GM21619 (cell line): ENCODE results near the gene FAM177A1.
"Not testable (repeated sequence)": the region's sequence is repeated elsewhere in the genome, so short reads cannot be mapped to it uniquely, and the experiment has no call there.

Experiments
- ATAC-seq: cut with Tn5 transposase; IDR thresholded peaks from one replicate; pipeline ENCODE4 v1.9.1; 2021; ENCODE audit not compliant: unreplicated experiment

FAM177A1 gene

GRCh38 chr14:35046048-35046750 is at the start of gene FAM177A1:
Gene FAM177A1 (plus strand): TSS chr14:35046272. CDS start chr14:35046464, 192 bp downstream.
- peak; percentile 93 for ATAC-seq

- ATAC-seq: no peak
Measured at GRCh38 chr14:34997762-34998161, 48.3 kb upstream of the FAM177A1 start.

GRCh38 chr14:34999500-34999899 is 46.6 kb upstream of the FAM177A1 start:
- no peak for ATAC-seq

DNA sequence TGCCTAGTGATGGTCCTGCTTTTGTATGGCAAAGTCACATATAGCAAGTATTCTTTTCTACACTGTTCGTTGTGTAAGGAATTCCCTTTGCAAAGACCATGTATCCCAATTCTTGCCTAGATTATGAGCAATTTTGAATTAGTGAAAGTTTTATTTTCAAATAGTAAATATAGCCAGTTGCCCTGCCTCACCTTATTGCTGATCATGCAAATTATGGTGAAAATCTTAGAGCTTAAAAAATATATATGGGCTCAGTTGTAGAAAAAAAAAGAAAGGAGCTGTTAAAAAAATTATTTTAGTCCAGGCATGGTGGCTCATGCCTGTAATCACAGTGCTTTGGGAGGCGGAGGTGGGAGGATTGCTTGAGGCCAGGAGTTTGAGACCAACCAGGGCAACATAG is 44.5 kb upstream of the FAM177A1 start:
- no peak for ATAC-seq

- ATAC-seq: no peak
Measured at GRCh38 chr14:35004839-35005238, 41.2 kb upstream of the FAM177A1 start.

GRCh38 chr14:35016568-35016967 is 29.5 kb upstream of the FAM177A1 start:
- no peak for ATAC-seq

GRCh38 chr14:35020713-35021112 is 25.4 kb upstream of the FAM177A1 start:
- ATAC-seq: no peak

GRCh38 chr14:35028435-35028834 is 17.6 kb upstream of the FAM177A1 start:
- no peak for ATAC-seq

DNA sequence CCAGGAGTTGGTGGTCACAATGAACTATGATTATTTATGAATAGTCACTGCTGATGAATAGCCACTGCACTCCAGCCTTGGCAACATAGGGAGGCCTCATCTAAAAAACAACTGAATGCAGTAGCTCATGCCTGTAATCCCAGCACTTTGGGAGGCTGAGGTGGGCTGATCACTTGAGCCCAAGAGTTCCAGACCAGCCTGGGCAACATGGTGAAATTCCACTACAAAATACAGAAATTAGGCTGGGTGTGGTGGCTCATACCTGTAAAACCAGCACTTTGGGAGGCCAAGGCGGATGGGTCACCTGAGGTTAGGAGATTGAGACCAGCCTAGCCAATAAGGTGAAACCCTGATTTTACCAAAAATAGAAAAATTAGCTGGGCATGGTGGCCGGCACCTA is 13.5 kb upstream of the FAM177A1 start:
- no peak for ATAC-seq

GRCh38 chr14:35034440-35034833 is 11.6 kb upstream of the FAM177A1 start:
- no peak for ATAC-seq

- not testable (repeated sequence) for ATAC-seq
Measured at GRCh38 chr14:35034944-35035554, 11.0 kb upstream of the FAM177A1 start.

GRCh38 chr14:35038312-35038711 is 7.8 kb upstream of the FAM177A1 start:
- ATAC-seq: not testable (repeated sequence)

- ATAC-seq: no peak
Measured at GRCh38 chr14:35042632-35043031, 3.4 kb upstream of the FAM177A1 start.

GRCh38 chr14:35043046-35043445 is 3.0 kb upstream of the FAM177A1 start:
- no peak for ATAC-seq

- ATAC-seq: no peak
Measured at GRCh38 chr14:35044939-35045797, 904 bp upstream of the FAM177A1 start.

- ATAC-seq: no peak
Measured at GRCh38 chr14:35045798-35046047, 349 bp upstream of the FAM177A1 start.

DNA sequence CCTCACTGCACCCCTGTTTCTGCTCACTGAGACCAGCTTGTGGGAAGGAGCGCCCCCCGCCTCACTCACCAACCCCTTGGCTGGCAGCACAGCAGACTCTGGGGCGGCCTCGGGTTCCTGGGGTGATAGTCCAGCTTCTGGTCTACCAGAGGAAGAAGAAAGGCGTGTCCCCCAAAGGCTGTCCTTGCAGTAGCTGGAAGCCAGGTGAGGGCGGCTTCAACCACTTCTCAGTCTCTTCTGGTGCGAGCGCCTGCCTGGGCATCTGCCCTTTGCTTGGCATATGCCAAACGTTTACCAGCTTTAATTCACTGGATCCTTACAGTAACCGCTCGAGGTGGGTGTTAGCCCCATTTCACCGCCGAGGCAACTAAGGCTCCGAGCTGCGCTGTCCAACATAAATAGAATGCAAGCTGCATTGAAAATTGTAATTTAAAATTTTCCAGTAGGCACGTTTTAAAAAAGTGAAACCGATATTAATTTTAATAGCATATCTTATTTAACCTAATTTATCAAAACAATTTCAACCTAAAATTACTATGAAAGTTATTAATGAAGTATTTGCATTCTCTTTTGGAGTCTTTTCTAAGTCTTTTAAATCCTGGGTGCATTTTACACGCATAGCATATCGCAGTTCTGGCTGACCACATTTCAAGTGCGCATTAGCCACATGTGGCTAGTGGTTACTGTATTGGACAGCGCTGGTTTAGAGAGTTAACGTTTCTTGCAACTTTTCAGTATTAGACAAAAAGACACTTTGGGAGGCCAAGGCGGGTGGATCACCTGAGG is 872 bp downstream of the FAM177A1 start:
- peak; percentile 28 for ATAC-seq

DNA sequence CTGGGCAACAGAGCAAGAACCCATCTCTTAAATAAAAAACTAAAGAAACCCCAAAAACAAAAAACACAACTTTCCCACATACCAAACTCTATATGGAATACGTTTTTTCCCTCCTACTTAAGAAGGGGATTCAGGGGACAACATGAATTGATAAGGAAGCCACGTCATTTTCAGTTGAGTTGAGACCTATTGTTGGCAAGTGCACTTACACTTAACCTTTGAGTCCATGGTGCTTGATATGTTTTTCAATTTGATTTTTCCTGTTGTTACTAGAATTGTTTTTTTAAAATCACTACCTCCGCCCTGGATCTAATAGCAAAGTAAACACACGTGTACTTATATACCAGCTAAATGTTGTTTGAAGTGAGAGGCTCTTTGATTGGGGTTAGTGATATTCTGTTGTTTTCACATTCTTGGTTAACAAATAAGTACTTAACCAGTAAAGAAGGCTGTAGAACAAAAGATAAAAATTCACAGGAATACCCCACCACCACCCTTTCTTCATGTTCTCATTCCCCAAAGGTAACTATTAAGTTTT is 2.0 kb downstream of the FAM177A1 start:
- no peak for ATAC-seq

DNA sequence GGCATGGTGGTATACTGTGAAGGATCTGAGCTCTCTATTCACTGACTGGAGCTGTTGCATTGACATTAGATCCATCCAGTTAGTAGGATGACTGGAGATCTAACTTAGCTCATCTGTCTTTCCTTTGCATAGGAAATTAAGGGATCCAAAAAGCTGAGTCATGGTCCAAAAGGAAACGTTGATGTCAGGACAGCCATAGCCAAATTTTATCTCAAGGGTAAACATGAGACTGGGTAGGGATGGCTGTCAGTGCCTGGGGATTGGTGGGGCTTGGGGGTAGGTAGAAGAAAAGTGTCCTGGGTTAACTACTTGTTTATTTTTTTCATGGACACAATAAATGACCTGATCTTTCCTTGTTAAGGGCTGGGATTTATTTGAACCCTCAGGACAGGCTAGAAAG is 4.6 kb downstream of the FAM177A1 start:
- no peak for ATAC-seq

- ATAC-seq: no peak
Measured at GRCh38 chr14:35051796-35052195, 5.7 kb downstream of the FAM177A1 start.

DNA sequence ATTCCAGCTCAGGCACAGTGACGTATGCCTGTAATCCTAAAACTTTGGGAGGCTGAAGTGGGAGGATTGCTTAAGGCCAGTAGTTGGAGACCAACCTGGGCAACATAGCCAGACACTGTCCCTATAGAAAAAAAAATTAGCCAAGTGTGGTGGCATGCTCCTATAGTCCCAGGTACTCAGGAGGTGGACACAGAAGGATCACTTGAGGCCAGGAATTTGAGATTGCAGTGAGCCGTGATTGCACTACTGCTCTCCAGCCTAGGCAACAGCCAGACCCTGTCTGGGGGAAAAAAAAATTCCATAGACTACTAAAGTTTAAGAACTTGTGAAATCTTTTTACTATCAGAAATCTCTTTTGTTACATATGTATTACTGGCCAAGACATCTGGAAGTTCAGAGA is 6.6 kb downstream of the FAM177A1 start:
- ATAC-seq: no peak
